HL-60 (cell line): ENCODE results near the gene TOB1.

Experiments
- DNase-seq, 2 experiments: peaks; one replicate each; pipeline ENCODE4 v3.0.0-alpha.2; 2010 to 2020; ENCODE audit warnings: low read depth in 1 of 2, low spot score in 1 of 2
- H3K27ac ChIP-seq: fragments of 250-450 bp; sonication (Bioruptor Pico); replicated peaks from 2 replicates; pipeline ENCODE4 v1.5.1; 2020; ENCODE audit warnings: mild to moderate bottlenecking, moderate library complexity
- H3K27me3 ChIP-seq: fragments of 250-450 bp; sonication (Bioruptor Pico); 2 replicates; pipeline ENCODE4 v1.5.1; 2021; ENCODE audit warnings: mild to moderate bottlenecking, moderate library complexity; ENCODE audit not compliant: insufficient read depth, poor library complexity, severe bottlenecking
- H3K4me3 ChIP-seq: replicated peaks from 2 replicates; pipeline ENCODE4 v1.5.1; 2011; ENCODE audit warnings: mild to moderate bottlenecking, control low read depth, low read length; ENCODE audit not compliant: insufficient read depth
- CTCF ChIP-seq: IDR thresholded peaks from one replicate; pipeline ENCODE4 v1.5.1; 2011; ENCODE audit warnings: low read length, control low read depth, inconsistent platforms; ENCODE audit not compliant: insufficient read depth
- GABPA ChIP-seq: IDR thresholded peaks from 2 replicates; pipeline ENCODE4 v1.6.1; 2012; ENCODE audit warnings: low read depth
- POLR2AphosphoS5 ChIP-seq: IDR thresholded peaks from 2 replicates; pipeline ENCODE4 v1.6.1; 2012; ENCODE audit warnings: low read depth
- REST ChIP-seq: IDR thresholded peaks from 2 replicates; pipeline ENCODE4 v1.6.1; 2012; ENCODE audit warnings: low read depth; ENCODE audit not compliant: insufficient replicate concordance
- SPI1 ChIP-seq: IDR thresholded peaks from 2 replicates; pipeline ENCODE4 v1.6.1; 2012; ENCODE audit warnings: low read depth, mild to moderate bottlenecking, borderline replicate concordance

TOB1 gene

GRCh38 chr17:50853015-50853615 lies 13.0 kb downstream of the TOB1 start:
- H3K27me3 ChIP-seq, result peaks cover 2% of the 10 kb centered on the region
- TF ChIP-seq REST (no peak), GABPA (no peak), CTCF (no peak), SPI1 (no peak), POLR2AphosphoS5 (no peak)
- no peak overlapping the region for H3K4me3 ChIP-seq
- DNase-seq, result no peak
- no peak overlapping the region for H3K27ac ChIP-seq

GRCh38 chr17:50850640-50851039 lies 15.5 kb downstream of the TOB1 start:
- TF ChIP-seq POLR2AphosphoS5, result no peak
- TF ChIP-seq REST, result no peak
- no peak for TF ChIP-seq GABPA
- TF ChIP-seq SPI1, result no peak
- no peak for TF ChIP-seq CTCF
- Histone ChIP-seq H3K27me3 (peaks cover 2% of the 10 kb centered on the region), H3K4me3 (no peak overlapping the region), H3K27ac (no peak overlapping the region)
- no peak for DNase-seq

GRCh38 chr17:50848711-50849110 lies 17.4 kb downstream of the TOB1 start:
- peak; percentile 81 for TF ChIP-seq SPI1
- no peak for TF ChIP-seq REST
- no peaks in the 10 kb centered on the region for H3K27me3 ChIP-seq
- DNase-seq, result peak; percentile 49 to 57
- H3K27ac ChIP-seq, result no peak overlapping the region
- H3K4me3 ChIP-seq, result no peak overlapping the region
